AG20443 (cell line): ENCODE data around the gene CARS2.
"Not testable (repeated sequence)": the region's sequence is repeated elsewhere in the genome, so short reads cannot be mapped to it uniquely, and the experiment has no call there.

Experiments used
- DNase-seq: peaks from one replicate; pipeline ENCODE4 v3.0.0; 2012; ENCODE audit warnings: low spot score, mixed read lengths

CARS2 gene

DNA sequence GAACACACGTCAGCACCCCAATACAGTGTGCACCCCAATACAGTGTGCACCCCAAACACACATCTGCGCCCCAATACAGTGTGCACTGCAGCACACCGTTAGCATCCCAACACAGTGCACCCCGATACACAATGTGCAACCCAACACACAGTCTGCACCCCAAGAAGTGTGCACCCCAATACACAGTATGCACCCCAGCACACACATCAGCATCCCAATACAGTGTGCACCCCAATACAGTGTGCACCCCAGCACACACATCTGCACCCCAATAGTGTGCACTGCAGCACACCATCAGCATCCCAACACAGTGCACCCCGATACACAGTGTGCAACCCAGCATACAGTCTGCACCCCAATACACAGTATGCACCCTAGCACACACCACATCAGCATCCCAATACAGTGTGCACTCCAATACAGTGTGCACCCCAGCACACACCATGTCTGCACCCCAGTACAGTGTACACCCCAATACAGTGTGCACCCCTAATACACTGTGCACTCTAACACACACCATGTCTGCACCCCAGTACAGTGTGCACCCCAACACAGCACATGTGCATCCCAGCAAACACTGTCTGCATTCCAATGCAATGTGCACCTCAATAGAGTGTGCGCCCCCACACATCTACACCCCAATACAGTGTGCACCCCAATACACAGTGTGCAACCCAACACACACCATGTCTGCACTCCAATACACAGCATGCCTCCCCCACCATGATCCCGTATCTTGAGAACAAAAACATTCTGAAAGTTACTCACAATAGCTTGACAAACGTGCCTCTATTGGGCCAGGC lies 855 bp upstream of the CARS2 start:
- no peak for DNase-seq

DNA sequence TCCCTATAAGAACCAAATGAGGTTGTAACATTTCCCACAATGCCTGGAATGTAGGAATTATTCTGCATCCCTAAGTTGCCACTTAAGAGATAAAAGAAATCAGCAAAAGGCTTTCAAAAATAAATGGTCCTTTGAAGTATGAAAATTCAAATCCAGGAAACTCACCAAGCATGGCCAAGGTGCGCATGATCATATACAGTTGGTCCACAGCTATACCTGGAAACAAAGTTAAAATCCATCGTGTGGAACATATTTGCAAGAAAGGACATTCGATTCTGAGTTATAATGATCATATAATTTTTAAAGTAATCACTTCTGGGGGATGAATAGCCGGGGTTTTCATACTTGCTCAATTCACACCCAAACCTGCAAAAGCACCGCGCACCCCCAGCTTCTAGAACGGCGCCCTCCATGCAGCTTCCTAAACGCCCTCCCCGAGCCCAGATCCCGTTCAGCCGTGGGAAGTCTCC lies 525 bp downstream of the CARS2 start:
- DNase-seq: no peak

DNA sequence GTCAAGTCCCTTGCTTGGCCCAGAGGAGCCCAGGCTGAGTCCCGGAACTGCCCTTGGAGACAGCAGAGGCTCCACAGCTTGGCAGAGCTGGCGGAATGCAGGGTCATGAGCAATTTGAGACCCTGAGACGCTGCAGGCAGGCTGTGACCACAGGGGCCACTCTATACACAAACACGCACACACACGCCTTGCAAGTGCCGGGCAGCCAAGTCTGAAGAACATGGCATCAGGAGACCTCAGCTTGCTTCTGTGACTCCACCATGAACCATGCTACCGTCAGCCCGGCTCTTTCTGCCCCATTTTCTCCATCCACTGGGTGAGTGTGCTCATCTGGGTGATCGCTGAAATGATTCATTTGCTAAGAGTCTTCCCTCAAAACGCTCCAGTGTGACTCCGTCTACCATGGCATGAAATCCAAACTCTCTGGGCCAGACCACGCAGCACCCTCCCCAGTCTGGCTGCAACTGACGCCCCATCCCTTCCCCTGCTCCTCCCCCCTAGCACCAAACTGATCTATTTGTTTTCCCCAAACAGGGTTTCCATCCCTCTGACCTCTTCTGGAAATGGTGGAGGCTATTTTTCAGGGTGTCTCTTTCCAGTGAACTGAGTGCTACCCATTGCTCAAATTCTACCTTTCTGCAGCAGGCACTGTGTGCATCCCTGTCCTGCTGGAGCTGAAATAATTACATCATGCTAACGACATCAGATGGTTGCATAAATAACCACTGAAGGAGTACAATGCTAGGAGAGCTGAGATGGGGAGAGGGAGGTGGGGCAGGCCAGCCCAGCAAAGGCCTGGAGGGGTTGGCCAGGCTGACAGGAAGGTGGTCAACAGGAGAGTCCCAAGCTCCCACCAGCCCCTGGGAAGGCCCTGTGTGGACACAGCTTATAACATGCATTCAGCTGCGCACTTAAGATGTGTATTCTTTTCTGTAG lies 3.1 kb downstream of the CARS2 start:
- no peak for DNase-seq

DNA sequence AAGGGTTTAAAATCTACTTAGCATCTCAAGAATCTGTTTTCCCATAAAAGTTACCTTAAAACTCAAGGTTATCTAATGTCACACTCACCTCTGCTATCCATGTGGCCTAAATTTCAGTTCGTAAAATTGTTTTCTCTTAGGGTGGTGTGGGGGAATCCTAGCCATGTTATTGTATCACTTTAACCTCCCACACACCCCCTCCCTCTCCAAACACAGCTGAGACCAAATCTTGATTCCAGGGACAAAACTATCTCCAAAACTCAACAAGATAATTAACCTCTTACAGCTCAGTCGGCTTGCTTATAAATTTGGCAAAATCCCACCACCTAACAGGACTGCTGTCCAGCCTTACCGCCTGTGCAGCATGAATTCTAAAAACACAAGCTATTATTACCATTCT lies 3.8 kb downstream of the CARS2 start:
- DNase-seq: no peak

DNA sequence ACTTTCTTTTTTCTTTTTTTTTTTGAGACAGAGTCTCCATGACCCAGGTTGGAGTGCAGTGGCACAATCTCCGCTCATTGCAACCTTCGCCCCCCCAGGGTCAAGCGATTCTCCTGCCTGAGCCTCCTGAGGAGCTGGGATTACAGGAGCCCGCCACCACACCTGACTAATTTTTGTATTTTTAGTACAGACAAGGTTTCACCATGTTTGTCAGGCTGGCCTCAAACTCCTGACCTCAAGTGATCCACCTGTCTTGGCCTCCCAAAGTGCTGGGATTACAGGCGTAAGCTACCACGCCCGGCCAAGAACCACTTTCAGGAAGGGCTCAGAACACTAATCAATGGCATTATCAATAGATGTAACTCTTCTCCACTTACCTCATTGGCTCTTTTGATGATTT lies 4.9 kb downstream of the CARS2 start:
- DNase-seq: not testable (repeated sequence)

DNA sequence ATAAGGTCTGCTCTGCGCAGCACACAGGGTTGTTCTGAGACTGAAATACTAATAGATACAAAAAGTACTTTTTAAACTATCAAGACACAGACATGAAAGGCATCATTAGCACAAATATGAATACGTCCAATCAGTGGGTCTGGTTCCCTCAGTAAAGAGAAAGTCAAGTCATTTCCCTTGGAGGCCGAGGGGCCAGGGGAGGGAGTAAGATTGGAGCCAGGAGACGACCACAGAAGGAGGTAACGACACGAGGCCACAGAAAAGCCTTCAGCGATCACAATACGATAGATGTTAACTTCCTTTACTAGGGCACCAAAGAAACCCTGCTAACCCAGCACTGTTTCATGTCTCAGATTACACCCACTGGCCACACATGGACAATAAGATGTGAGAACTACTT lies 5.3 kb downstream of the CARS2 start:
- DNase-seq: no peak

DNA sequence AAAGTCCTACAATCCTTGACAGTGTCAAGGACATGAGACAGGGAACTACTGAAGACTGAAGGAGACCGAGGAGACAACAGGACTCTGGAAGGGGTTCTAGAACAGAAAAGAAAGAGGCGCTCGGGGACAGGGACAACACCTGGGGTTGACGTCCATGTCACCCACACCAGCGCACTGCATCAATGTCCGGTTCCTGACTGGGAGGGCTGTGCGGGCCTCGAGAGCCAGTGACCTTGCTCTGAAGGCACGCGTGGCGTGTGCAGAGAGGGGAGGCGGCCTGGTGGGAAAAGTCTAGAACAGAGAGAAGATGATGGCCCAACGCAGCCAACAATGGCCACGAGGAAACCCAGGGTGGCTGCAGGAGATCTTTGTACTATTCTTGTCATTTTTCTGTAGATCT lies 5.7 kb downstream of the CARS2 start:
- DNase-seq: no peak

DNA sequence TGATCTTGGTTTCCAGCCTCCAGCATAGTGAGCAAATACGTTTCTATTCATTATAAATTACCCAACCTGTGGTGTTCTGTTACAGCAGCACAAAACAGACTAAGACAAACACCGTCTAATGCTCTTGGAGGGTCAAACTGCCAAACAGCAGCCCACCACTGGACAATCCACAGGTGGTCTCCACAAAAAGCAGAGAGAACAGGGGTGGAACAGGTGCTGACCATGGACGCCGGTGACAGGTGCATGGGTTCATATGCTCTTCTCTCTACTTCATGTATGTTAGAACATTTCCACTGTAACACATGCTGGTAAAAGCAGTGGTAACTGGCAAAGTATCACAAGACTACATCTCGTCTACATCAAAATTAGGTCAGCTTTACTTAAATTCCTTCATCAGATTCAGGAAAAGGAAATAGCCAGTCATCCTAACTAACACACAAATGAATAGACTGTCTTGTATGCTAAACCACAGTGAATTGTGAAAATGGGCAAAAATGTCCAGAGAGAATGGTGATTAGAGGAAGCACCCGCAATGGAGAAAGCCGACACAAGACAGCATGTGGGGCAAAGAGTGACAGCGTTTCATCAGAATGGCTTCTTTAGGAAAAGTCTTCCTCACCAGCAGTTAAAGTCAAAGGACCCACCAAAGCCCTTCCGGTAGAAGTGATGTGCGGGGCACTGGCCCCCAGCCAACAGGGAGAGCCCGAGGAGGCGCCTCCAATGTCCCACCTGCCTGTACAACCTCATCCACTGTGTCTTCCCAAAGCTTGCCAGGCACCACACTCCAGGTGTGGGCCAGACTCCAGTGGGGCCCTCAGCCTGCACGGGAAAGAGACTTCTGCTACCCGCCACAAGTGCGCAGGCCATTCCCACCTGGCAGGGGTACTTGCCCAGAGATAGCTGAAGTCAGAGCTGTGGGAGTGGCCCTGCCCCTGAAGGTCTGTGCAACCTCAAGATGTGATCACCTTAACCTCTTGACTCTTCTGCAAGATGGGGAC lies 6.5 kb downstream of the CARS2 start:
- DNase-seq: no peak

DNA sequence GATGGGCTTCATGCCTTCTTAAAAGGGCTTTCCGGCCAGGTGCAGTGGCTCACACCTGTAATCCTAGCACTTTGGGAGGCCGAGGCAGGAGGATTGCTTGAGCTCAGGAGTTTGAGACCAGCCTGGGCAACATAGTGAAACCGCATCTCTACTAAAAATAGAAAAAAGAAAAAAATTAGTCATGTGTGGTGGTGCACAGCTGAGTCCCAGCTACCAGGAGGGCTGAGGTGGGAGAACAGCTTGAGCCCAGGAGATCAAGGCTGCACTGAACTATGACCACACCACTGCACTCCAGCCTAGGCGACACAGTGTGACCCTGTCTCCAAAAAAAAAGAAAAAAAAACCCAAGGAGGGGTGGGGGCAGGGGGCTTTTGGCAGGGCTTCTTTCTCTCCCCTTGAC lies 7.2 kb downstream of the CARS2 start:
- no peak for DNase-seq

DNA sequence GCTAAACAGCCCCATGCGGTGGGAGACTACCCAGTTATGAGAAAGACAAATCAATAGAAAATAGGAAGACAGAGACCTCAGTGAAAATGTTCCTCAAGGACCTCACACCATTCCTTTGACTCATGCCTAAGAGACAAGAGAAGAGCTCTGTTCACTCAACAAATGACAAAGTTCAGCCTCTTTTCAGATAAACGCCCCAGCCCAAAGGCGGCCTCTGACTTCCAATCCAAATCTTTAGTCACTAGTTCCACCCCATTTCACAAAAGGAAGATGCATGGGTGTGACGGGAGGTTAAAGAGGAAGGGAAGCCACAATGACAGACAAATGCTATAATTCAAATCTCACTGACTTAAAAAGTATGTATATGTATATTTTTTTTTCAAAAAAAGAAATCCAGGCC lies 8.1 kb downstream of the CARS2 start:
- DNase-seq: no peak

DNA sequence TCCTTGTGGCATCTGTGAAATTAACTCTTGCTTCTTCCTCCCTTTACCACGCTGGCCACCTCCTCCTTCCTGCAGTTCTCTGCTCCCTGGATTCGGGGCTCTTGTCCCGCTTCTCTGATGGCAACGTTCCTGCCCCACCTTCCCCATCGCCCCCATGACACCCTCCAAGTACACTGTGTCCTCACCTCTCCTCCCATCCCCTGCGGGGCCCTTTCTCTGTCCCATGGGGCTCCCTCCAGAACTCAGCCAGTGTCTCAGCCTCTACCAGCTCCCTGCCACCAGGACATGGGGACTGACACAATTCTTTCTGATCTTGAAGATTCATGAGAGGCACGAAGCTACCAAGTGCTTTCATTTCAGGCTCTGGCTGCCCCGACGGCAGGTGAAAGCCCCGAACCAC lies 9.1 kb downstream of the CARS2 start:
- DNase-seq: no peak

DNA sequence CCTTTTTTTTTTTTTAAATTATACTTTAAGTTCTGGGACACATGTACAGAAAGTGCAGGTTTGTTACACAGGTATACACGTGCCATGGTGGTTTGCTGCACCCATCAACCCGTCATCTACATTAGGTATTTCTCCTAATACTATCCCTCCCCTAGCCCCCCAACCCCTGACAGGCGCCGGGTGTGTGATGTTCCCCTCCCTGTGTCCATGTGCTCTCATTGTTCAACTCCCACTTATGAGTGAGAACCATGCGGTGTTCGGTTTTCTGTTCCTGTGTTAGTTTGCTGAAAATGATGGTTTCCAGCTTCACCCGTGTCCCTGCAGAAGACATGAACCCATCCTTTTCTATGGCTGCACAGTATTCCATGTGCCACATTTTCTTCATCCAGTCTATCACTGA lies 10.1 kb downstream of the CARS2 start:
- not testable (repeated sequence) for DNase-seq

DNA sequence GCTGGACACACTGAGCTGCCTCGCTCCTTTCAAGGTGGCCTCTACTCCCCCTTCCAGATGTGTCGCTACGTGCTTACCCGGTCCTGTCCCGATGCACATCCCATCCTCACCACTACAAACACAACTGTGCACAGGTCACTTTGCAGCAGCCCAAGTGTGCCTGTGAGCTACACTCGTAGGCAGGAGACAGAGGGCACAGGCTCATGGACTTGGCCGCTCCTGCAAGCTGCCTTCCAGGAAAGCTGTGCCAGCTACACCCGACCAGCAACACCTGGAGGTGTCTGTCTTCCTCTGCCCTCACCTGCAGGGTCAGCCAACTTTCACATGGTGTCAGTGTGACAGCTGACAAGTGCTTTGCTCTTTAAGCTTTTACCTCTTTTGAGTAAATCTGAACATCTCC lies 15.4 kb downstream of the CARS2 start:
- no peak for DNase-seq

DNA sequence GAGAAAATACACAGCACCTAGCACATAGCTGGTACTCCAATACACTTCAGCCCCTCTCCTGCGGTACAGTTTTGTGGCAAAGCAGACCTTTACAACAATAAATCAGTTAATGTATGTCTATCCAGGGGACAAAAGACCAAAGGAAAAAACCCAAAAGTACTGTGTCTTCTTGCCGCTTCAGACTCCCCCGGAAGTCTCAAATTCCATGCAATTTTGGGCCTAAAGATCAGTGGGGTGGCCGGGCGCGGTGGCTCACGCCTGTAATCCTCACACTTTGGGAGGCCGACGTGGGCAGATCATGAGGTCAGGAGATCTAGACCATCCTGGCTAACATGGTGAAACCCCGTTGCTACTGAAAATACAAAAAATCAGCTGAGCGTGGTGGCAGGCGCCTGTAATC lies 16.2 kb downstream of the CARS2 start:
- no peak for DNase-seq

DNA sequence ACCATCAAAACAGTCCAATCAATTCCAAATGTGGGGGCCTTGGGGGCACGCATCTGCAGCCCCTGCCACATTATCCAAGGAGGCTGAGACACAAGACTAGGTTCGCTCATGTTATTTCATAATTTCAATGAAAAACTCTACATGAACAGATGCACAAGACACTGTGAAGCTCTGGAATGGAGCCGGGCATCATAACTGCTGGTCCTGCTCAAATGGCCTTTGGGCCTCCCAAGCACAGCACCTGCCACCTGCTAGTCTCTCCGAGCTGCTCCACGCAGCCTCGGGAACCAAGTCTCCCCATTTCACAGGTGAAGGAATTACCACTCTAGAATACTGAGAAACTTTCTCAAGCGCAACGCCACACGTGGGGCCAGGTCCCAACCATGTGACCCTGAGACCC lies 16.9 kb downstream of the CARS2 start:
- DNase-seq: no peak

DNA sequence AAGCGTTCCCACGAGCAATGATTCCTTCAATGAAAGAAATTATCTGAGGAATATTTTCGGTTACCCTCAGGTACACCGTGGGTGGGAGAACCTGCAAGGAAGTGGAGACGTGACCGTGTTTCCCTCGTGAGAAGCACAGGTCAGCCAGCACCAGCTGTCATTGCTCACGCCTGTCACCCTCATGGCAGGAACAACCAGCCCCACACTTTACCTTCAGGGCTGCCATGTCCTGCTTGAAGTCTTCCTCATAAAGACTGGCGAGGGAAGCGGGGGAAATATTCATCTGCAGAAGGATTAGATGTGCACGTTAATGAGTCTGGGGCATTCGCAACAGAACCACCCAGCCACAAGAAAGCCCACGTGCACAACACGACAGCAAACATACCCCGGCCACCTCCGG lies 18.2 kb downstream of the CARS2 start:
- DNase-seq: no peak

DNA sequence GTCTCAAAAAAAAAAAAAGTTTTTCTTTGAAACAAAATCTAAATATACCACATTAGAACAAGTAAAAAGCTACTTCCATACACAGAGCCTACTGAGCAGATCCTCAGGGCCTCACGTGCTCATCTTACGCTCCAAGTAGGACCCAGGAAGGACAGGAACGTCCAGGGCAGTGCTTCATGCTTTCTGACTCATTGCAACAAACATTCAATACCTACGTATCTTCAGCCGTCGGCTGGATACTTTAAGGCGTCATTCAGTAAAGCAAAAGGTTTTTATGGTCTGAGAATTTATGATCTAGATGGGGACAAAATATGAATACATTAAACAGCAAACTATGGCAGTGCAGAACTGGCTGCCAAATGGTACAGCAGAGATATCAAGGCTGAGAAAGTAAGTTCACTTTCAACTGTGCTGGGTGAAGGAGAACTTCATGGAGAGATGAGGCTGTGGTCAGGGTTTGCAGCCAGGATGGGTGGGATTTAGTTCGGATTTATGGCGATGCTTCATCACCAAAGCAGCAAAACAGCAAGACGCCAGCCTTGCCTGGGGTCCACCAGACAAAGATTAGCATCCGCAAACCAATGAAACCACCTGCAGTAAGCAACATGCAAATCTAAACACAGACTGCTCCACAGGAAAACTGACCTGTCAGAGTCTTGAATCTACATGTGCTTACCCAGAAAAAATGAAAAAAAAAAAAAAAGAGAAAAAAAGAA lies 20.5 kb downstream of the CARS2 start:
- DNase-seq: no peak

DNA sequence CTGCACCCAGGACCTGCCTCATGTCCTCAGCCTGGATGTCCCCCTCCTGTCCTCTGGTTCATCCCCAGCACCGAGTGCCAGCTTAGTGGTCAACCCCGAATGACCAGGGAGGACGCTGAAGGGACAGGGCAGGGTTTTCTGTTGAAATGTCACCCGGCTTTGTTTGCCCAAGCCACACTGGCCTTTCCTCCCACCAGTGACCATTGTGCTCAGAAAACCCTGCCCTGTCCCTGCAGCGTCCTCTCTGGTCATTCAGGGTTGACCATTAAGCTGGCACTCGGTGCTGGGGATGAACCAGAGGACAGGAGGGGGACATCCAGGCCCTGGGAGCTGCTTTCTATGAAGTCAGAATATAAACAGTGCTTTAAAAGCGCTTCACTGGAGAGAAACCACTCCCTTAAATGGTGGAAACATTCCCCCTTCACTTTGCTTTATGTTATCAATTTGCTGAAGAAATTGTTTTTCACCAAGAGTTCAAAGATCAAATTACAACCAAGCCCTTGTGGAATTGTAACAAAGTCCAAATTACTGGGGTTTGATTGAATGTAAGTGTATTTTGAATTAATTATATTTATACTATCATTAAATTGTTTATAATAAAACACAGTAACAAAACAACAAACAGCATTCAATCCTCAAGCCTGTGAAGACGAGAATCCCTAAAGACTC lies 21.4 kb downstream of the CARS2 start:
- DNase-seq: no peak

DNA sequence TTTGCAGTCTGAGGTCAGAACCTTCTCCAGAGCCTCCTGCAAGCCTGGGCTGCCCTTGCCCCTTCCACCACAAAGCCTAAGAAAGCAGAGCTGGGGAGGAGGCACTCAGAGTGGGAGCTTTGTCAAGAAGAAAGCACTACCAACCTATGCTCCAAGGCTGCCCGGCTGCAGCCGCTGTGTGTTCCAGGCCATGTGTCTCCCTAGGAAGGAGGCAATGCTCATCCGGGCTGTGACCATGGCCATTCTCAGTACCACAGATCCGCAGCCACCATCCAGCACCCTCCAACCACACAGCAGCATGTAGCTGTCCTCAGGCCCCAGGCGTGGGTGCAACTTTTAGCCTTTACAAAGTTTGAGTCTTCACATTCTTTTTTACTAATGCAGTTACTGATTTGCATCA lies 22.0 kb downstream of the CARS2 start:
- DNase-seq: no peak

DNA sequence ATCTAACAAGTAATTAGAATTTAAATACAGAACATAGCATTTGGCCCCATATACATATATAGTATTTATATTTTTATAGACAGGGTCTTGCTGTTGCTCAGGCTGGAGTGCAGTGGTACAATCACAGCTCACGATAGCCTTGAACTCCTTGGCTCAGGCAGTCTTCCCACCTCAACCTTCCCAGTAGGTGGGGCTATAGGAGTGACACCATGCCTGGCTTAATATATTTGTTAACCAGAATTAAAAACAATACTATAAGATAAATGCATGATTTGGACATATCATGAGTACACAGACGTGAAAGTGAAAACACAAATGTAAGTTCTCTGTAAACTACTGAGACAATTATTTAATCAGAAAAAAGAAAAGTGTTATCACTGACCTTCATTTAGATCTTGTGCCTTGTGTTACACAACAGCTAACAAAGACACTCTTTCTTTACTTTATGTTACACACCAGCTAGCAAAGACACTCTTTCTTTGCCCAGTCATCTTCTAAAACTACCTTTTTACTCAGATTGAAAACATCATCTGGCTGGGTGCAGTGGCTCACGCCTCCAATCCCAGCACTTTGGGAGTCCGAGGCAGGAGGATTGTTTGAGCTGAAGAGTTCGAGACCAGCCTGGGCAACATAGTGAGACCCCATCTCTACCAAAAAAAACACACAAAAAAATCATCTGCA lies 22.6 kb downstream of the CARS2 start:
- DNase-seq: no peak
